HG02981 (cell line): Measurements from ENCODE around the gene DNAH14.
"Not testable (repeated sequence)": the region's sequence is repeated elsewhere in the genome, so short reads cannot be mapped to it uniquely, and the experiment has no call there.

Experiments
- ATAC-seq: cut with Tn5 transposase; IDR thresholded peaks from one replicate; pipeline ENCODE4 v1.9.1; 2021; ENCODE audit warnings: mild to moderate bottlenecking, moderate library complexity; ENCODE audit not compliant: unreplicated experiment

The DNAH14 gene

DNA sequence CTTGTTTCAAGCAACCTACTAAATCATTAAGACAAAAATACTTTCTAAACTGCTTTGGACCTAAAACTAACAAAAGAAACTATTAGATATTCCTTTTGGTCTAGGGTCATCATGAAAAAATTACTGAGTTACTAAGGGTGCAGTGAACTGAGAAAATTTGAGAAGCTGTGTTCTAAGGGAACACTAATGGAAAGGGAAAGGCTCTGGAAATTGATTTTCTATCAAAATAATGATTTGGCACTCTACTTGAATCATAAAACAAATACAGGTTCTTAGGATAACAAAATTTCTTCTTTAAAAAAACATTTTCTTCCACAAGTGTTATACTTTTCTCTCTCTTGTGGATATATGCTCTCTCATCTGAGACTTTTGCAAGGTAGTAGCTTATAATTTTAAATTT lies 213.5 kb downstream of the DNAH14 start:
- ATAC-seq = no peak

DNA sequence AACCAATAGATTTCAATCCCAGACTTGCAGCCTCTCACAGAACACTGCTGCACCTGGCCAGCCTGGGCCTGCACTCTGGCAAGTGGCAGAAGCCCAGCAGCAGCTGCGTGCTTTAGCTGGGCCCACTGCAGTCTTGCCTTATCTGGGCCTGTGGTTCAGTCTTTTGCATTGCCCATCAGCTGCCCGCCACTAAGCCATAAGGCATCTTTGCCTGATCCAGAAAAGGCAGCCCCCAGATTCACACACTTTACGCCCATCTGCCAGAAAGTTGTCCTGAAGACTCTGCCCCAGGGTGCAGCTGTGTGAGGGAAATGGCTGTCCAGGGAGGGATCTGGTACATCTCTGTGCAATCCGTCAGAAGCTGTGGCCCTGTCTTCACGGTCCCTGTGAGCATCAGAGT lies 217.0 kb downstream of the DNAH14 start:
- no peak for ATAC-seq

GRCh38 chr1:225147791-225148190 lies 218.3 kb downstream of the DNAH14 start:
- ATAC-seq = not testable (repeated sequence)

DNA sequence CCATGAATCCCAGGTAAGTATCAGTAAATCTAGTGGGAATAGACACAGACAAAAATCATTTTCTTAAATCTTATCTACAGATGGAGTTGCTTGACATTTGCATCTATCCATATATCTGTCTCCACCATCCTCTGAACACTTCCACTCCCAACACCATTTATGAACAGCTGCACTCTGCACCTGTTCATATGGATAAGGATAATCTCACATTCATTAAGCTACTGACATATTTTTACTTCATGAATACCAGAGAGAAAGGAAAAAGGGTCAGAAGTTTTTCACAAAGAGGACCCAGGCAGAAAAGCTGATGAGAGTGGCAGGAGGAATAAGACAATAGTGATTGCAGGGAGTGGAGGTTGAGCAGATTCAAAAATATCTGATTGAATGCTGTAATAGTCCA lies 222.6 kb downstream of the DNAH14 start:
- ATAC-seq = no peak

DNA sequence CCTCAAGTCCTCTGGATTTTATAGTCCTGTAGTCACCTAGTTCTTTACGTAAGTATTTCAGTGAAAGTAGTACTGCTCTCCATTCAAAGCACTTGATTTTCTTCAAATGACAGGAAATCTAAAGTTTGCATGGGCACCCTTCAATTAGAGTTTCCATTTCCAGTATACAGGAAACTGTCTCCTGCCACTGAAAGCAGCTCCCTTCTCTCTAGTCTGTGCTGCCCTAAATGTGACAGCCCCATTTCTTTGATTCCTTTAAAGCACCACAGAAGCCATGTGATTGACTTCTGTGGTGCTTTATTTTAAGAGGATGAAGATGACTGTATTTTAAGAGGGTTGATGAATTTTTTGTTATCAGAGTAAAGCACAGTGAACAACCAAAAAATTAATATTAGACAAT lies 226.1 kb downstream of the DNAH14 start:
- no peak for ATAC-seq

GRCh38 chr1:225156254-225156653 lies 226.8 kb downstream of the DNAH14 start:
- ATAC-seq = no peak

- no peak for ATAC-seq
Observed at GRCh38 chr1:225158291-225158690, 228.8 kb downstream of the DNAH14 start.

GRCh38 chr1:225159793-225160192 lies 230.3 kb downstream of the DNAH14 start:
- no peak for ATAC-seq

DNA sequence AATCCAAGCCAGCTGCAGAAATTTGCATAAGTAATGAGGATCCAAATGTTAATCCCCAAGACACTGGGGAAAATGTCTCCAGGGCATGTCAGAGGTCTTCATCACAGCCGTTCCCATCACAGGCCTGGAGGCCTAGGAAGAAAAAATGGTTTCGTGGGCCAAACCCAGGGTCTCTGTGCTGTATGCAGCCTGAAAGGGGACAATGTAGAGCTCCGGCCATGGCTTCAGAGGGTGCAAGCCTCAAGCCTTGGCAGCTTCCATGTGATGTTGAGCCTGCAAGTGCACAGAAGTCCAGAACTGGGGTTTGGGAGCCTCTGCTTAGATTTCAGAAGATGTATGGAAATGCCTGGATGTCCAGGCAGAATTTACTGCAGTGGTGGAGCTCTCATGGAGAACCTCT lies 247.9 kb downstream of the DNAH14 start:
- not testable (repeated sequence) for ATAC-seq

DNA sequence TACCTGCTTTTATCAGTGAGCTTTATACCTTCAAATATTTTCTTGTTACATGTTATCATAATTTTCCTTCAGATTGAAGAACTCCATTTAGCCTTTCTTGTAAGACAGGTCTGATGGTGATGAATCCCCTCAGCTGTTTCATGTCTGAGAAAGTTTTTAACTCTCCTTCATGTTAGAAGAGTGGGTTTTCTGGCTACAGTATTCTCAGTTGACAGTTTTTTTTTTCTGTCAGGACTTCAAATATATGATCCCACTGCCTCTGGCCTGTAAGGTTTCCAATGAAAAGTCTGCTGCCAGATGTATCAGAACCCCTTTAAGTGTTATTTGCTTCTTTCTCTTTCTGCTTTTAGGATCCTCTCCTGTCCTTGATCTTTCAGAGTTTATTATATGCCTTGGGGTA lies 250.2 kb downstream of the DNAH14 start:
- no peak for ATAC-seq

DNA sequence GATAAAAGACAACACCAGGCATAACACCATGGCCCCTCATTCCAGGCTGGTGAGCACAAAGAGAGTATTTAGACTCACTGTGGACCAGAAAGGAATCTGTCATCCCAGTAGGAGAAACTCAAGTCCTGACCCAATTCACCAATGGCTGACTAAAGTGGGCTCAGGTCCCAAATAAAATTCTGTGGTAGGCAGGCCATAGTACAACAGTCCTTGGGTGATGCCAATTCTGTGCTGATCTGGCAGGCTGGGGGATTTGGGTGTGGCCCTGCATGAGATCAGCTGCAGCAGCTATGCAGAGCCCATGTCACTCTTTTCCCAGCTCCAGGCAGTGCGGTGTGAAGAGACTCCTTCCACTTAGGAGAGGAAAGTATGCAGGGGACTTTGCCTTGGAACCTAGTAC lies 253.2 kb downstream of the DNAH14 start:
- no peak for ATAC-seq

- ATAC-seq = no peak
Observed at GRCh38 chr1:225191199-225191753, 261.8 kb downstream of the DNAH14 start.

DNA sequence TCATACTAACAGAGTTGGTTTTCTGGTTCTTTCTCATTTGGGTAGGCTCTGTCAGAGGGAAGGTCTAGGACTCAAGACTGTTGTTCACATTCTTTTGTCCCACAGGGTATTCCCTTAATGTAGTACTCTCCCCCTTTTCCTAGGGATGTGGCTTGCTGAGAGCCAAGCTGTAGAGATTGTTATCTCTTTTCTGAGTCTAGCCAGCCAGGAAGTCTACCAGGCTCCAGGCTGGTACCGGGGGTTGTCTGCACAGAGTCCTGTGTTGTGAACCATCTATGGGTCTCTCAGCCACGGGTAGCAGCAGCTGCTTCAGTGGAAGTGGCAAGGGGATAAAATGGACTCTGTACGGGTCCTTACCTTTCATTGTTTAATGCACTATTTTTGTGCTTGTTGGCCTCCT lies 272.0 kb downstream of the DNAH14 start:
- no peak for ATAC-seq

DNA sequence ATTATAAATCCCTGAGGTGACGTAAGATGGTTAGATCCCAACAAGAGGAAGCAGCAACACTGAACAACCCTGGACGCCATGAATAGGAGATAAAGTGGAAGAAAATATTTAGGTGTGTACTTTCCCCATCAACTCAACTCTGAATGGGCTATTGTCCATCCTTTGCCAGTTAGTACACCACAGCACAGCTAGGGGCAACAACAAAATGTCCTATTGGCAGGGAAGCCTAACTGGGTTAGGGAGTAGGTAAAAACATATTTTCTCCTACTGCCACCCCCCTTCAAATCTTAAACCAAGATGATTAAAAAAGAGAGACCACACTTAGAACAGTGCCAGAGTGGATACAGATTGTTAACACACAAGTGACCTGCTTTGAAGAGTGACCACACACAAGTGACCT lies 278.3 kb downstream of the DNAH14 start:
- ATAC-seq = no peak

DNA sequence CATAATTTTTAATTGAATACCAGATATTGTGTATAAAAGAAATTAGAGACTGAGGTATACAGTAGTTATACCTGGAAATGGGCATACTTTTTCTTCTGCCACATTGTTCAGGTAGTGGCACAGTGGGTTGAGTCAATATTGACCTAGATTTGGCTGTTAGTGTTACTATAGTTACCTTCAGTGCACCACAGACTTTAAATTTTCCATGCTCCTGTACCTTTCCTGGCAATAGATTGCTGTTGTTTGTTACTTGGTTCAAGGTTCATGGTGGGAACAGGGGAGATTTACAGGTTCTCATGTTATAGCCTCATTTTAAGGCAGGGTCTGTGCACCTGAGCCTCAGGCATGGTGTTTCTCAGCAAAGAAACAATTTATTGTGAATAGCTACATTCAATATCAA lies 279.7 kb downstream of the DNAH14 start:
- ATAC-seq = no peak

GRCh38 chr1:225210180-225210579 lies 280.7 kb downstream of the DNAH14 start:
- not testable (repeated sequence) for ATAC-seq

GRCh38 chr1:225211694-225212442 lies 282.4 kb downstream of the DNAH14 start:
- ATAC-seq = not testable (repeated sequence)

GRCh38 chr1:225224287-225224686 lies 294.8 kb downstream of the DNAH14 start:
- ATAC-seq = no peak

- ATAC-seq = no peak
Observed at GRCh38 chr1:225225681-225226080, 296.2 kb downstream of the DNAH14 start.

- ATAC-seq = no peak
Observed at GRCh38 chr1:225228871-225229303, 299.4 kb downstream of the DNAH14 start.

- not testable (repeated sequence) for ATAC-seq
Observed at GRCh38 chr1:225229429-225229828, 300.0 kb downstream of the DNAH14 start.

- no peak for ATAC-seq
Observed at GRCh38 chr1:225230483-225230882, 301.0 kb downstream of the DNAH14 start.

DNA sequence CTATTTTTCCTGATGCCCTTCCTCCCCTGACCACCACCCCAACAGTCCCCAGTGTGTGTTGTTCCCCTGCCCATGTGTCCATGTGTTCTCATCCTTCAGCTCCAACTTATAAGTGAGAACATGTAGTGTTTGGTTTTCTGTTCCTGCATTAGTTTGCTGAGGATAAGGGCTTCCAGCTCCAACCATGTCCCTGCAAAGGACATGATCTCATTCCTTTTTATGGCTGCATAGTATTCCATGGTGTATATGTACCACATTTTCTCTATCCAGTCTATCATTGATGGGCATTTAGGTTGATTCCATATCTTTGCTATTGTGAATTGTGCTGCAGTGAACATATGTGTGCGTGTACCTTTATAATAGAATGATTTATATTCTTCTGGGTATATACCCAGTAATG lies 303.5 kb downstream of the DNAH14 start:
- not testable (repeated sequence) for ATAC-seq
